Posterior cingulate gyrus (tissue), 11 donors: ENCODE results near the gene STAG1.
"Not testable (repeated sequence)": the region's sequence is repeated elsewhere in the genome, so short reads cannot be mapped to it uniquely, and the experiment has no call there.

Experiments used
- DNase-seq, 10 donors: peaks; one replicate each; pipeline versions ENCODE4 v3.0.0 to v3.0.0-alpha.2; 2020 to 2021; ENCODE audit warnings: mixed read lengths in 3 of 10
- intact Hi-C: fragments of 100-400 bp; cut with DNase I; formaldehyde crosslinking; loops from one replicate; pipeline ENCODE4 v1.15.1; 2023

Gene STAG1

DNA sequence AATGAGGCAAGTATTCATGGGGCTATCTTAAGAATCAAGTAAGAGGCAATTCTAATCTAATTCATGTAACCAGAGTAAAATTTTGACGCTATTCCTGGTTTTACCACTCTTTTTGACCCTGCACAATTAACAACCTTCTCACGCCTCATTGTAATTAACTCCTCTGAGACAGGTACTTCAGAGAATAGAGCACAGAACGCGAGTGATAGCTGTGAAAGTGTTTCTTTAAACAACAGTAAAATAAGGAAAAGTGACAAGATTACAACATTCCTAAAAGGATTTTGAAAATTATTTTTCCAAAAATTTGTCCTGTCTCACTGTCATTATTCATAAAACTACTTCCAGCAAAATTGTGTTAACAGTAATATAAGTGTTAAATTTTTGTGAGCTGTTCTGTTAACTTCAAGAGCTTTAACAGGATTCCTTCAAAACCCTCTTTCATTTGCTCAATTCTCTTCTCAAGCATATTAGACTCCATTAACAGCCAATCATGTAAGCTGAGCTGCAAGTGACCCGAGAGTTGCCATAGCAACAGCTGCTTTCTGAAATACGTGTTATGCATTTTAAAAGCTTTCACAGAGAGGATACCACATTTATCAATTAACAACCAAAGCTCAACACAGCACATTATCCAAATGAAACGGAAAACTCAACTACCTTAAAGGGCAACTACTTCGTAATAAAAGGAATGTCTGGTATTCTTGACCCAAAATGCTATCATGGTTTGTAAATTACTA is 93.1 kb downstream of the STAG1 start:
- intact Hi-C loops = no loop called here
- peak in 6 of 10 donors; percentile 36 to 81 (median 46) for DNase-seq

DNA sequence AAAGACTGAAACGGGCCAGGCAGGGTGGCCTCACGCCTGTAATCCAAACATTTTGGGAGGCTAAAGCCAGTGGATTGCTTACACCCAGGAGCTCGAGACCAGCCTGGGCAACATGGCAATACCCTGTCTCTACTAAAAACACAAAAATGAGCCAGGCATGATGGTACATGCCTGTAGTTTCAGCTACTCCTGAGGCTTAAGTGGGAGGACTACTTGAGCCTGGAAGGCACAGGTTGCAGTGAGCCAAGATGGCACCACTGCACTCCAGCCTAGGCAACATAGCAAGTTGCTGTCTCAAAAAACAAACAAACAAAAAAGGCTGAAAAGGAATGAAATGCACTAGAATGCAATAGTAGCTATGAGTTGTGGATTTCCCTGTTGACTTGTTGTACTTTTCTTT is 94.7 kb downstream of the STAG1 start:
- intact Hi-C loops = no loop called here
- DNase-seq = no peak

DNA sequence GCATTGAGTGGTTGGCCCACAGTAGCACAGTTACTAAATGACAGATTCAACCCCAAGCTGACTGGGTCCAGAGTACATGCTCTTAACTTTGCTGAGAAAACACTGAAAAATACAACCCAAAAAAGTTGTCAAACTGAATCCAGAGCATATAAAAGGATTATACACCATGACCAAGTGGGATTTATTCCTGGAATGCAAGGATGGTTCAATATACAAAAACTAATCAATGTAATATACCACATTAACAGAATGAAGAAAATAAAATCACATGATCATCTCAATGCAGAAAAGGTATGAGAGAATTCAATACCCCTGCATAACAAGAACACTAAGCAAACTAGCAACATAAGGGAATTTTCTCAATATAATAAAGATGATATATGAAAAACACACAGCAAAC is 98.5 kb downstream of the STAG1 start:
- no peak for DNase-seq
- intact Hi-C loops = no loop called here

DNA sequence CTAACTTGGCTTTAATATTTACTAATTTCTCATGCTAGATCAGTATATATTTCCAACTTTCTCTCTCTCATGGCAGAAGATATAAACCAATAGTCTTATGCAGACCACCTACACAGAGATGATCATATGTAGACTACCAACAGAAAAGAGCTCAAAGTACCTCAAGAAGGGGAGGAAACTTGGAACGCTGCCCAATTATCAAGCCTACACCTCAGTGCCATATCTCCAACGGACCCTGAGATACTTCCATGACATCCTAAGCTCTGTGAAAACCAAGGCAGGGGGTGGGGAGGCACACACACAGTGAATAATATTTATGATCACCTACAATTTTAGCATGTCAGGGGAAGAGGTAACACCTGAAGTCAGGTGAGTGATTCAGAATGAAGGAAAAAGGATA is 100.6 kb downstream of the STAG1 start:
- intact Hi-C loops = no loop called here
- no peak for DNase-seq

DNA sequence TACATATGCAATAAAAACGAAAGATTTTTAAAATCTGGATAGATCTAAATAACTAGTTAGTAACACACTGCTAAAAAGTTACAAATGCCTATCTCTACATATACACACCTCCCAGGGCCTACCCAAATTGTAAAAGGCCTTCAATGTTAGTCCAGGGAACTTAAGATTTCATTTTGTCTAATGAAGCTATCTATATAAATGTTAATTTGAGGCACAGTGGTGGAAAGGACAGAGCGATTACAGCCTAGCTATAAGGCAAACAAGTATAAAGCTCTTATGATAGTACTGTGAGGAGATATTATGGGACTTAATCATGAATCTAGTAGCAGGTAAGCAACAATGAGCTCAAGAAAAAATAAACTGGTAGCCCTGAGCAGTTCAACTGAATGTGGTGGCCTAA is 101.7 kb downstream of the STAG1 start:
- DNase-seq = no peak
- intact Hi-C loops = no loop called here

DNA sequence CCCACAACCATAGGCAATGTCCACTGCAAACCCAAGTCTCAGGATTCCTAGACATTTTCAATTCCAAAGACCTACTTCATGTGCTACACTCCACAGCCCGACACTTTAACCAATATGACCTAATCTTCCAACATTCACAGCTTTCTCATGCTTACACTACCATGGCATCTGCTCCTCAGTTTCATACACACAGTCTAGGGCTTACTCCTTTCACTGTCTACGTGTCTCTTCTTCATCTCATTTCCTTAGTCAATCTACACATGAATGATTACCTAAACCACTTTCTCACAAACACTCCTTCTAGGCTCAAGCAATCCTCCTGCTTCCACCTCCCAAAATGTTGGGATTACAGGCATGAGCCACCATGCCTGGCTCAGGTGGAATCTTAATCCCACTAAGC is 106.3 kb downstream of the STAG1 start:
- DNase-seq = no peak
- intact Hi-C loops = no loop called here

DNA sequence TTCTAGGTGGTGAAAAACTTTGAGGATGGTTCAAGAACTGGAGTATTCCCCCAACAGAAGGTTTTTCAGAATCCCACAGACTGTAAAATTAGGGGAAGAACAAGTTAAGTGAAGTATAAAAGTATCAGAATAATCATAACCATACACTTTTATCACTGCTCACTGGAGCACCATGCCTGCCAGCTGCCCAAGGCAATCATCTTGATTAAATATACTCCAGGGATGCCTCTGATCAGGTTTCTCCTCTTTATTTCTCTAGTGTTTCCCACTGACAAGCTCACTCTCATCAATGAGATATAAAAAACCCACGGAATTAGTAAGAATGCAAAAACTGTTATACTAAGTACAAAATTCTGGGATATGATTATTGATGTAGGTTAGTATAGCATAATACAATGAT is 108.0 kb downstream of the STAG1 start:
- no peak for DNase-seq
- intact Hi-C loops = no loop called here

GRCh38 chr3:136643380-136643779 is 108.8 kb downstream of the STAG1 start:
- DNase-seq = not testable (repeated sequence)

GRCh38 chr3:136642711-136643110 is 109.5 kb downstream of the STAG1 start:
- intact Hi-C loops = no loop called here
- no peak for DNase-seq

More at GRCh38 chr3:136643380-136643779, 108.8 kb downstream of the STAG1 start:
- intact Hi-C loops = not testable (repeated sequence)

- DNase-seq = no peak
- intact Hi-C loops = no loop called here
Measured at GRCh38 chr3:136639069-136639468, 113.1 kb downstream of the STAG1 start.

- DNase-seq = no peak
- intact Hi-C loops = no loop called here
Measured at GRCh38 chr3:136637176-136637575, 115.0 kb downstream of the STAG1 start.

- intact Hi-C loops = no loop called here
- no peak for DNase-seq
Measured at GRCh38 chr3:136634821-136635220, 117.4 kb downstream of the STAG1 start.

GRCh38 chr3:136632625-136633081 is 119.5 kb downstream of the STAG1 start:
- no peak for DNase-seq
- intact Hi-C loops = no loop called here

DNA sequence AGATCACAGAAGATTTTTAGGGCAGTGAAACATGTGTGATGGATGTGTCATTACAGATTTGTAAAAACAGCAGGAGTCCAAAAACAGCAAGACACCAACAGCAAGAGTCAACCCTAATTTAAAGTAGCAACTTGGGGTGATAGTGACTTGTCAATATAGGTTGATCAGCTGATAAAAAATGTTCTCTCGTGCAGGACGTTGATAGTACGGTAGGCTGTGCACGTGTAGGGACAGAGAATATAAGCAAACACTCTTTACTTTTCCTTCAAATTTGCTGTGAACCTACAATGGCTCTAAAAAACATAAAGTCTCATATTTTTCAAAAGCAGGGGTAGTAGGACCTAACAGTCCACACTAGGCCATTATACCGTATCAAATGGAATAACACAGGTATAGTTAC is 120.8 kb downstream of the STAG1 start:
- DNase-seq = no peak
- intact Hi-C loops = no loop called here

DNA sequence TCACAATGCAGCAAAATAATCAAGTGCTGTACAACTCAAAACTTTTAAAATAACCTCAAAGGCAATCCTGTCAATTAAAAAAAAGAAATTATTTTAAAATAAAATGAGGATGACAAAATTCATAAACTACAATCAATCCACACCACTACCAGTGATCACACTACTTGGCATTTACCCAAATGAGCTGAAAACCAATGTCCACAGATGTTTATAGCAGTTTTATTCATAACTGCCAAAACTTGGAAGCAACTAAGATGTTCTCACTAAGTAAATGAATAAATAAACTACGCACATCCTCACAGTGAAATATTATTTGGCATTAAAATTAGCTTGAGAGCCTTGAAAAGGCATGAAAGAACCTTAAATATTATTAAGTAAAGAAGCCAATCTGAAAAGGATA is 121.3 kb downstream of the STAG1 start:
- intact Hi-C loops = no loop called here
- no peak for DNase-seq

GRCh38 chr3:136626493-136626892 is 125.7 kb downstream of the STAG1 start:
- intact Hi-C loops = no loop called here
- DNase-seq = no peak

GRCh38 chr3:136624894-136625815 is 127.0 kb downstream of the STAG1 start:
- intact Hi-C loops = no loop called here
- DNase-seq = no peak

DNA sequence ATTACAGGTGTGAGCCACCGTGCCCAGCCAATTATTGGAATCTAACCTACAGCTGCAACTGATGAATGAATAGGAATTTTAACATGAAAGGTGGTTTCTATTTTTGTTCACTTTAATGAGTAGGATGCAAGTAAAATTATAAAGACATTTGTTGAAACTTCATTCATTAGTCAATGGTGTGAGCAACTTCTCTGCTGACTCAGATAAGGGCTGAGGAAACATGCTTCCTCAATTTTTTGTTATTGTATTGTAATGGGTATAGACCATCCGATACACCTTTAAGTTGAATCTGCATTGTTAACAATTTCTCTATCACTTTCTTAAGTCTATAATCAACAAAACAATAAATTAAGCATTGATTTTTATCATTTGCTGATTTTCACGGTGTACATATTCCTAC is 127.8 kb downstream of the STAG1 start:
- intact Hi-C loops = no loop called here
- no peak for DNase-seq

GRCh38 chr3:136621628-136622027 is 130.6 kb downstream of the STAG1 start:
- no peak for DNase-seq
- intact Hi-C loops = no loop called here

DNA sequence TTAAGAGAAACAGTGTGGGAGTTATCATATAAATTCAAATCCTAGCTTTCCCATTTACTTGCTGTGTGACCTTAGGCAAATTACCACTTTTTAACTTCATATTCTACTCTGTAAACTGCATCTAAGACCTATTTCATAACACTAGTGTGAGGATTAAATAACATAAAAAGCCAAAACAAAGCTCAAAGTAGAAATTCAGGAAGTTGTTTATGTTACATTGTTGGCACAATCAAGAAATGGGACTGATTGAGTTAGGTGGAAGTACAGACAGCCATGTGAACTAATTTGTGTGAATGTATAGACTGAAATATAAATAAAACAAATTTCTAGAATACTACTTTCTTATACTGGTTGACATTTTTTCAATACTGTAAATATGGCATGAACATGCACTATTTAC is 131.7 kb downstream of the STAG1 start:
- DNase-seq = no peak
- intact Hi-C loops = no loop called here

GRCh38 chr3:136617969-136618525 is 134.1 kb downstream of the STAG1 start:
- DNase-seq, intact Hi-C loops: not testable (repeated sequence)
